NCI-H1092 treated with DMSO at 0.1 percent for 48 hours (cell line): Measurements from ENCODE around the gene DYRK1A.
"Not testable (repeated sequence)": the region's sequence is repeated elsewhere in the genome, so short reads cannot be mapped to it uniquely, and the experiment has no call there.

ENCODE experiments used
- DNase-seq: peaks from one replicate; lab custom pipeline; 2025; lab: John Stamatoyannopoulos, UW

The DYRK1A gene

DNA sequence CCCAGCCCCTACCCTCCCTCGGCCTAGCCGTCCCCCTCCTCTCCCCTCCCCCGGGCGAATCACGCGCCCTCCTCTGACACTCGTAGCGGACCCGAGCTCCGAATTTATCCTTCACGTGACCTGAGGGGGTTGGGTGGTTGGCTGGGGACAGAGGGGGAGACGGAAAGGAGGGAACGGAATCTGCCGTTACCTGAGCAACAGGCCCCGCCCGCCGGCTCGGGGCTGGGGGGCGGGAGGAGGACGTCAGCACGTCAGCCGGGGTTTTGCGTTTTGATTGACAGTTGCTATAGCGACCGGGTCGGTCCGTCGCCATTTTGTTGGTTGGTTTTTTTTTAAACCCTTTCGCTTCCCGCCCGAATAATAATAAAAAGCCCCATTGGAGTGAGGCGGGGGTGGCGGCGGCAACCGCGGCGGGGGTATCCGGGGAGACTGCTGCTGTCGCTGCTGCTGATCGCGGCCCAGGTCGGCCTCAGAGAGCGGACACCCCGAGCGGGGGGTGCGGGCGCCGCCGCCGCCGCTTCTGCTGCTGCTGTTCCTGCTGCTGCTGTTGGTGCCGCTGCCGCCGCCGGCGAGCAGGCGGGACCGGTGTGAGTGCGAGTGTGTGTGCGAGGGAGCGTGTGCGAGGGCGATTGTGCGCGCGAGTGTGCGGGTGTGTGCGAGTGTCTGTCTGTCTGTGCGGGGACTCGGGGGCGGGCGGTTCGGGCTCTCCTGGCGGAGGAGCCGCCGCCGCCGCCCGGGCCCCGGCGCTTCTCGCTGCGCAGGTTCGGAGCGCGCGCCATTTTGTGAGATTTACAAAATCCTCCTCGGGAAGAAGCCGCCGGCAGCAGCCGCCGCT lies at the start of gene DYRK1A:
TSS of gene DYRK1A (plus strand) at position 292 of the 835 bp plus-strand sequence. CDS start 53,602 bp downstream, outside the sequence.
- peak; percentile 100 for DNase-seq

GRCh38 chr21:37319551-37319950 lies 47.0 kb upstream of the DYRK1A start:
- no peak for DNase-seq

DNA sequence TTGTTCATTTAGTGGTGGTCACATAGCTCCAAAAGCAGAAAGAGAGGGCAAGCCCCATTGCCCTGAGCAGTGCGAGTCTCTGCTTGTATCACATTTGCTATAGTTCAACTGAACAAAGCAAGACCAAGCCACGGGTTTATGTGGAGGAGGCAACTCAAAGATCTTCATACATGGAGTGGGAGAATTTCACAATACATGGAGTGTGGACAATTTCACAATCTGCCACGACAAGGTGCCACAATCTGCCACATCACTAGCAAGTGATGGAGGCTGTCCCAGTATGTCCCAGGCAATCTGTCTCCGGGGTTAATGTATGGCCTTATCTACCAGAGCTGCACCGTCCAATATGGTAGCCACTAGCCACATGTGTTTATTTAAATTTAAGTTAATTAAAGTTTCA lies 44.5 kb upstream of the DYRK1A start:
- DNase-seq = no peak

DNA sequence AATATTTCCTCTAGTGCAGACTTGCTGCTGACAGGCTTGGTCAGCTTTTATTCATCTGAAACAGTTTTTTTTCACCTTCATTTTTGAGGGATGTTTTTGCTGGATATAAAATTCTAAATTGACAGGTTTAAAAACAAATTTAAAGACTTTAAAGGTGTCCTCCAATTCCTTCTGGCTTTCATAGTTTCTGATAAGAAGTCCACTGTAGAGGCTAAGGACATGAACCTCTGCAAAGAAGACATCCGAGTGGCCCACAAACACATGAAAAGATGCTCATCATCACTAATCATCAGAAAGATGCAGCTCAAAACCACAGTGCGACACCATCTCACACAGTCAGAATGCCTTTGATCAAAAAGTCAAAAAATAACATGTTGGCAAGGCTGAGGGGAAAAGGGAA lies 42.0 kb upstream of the DYRK1A start:
- DNase-seq = no peak

DNA sequence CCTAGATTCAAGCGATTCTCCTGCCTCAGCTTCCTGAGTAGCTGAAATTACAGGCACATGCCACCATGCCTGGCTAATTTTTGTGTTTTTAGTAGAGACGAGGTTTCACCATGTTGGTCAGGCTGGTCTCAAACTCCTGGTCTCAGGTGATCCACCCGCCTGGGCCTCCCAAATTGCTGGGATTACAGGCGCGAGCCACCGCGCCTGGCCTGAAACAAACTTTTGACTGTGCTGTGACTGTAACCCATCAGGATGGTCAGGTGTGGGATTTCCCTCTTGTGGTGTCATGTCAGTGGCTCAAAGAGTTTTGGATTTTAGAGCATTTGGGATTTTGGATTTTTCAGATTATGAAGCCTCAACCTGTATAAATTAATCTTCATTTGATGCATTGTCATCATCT lies 38.4 kb upstream of the DYRK1A start:
- not testable (repeated sequence) for DNase-seq

GRCh38 chr21:37331411-37331810 lies 35.2 kb upstream of the DYRK1A start:
- no peak for DNase-seq

- DNase-seq = no peak
These were observed 31.5 kb upstream of the DYRK1A start for GRCh38 chr21:37335053-37335452.

DNA sequence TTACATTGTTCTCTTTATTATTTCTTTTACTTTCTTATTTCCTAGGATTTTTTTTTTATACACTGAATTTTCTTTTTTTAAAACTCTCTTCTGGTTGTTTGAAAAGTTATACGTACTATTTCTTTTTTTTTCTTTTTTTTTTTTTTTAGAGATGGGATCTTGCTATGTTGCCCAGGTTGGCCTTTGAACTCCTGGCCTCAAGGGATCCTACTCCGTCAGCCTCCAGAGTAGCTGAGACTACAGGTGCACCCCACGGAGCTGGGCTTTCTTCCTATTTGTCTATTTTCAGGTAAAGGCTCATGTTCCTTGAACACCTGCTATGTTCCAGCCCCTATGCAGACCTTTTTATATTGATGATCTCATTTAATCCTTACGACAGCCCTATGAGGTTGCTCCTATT lies 29.4 kb upstream of the DYRK1A start:
- DNase-seq = no peak

GRCh38 chr21:37337831-37338230 lies 28.7 kb upstream of the DYRK1A start:
- no peak for DNase-seq

GRCh38 chr21:37338671-37339551 lies 27.7 kb upstream of the DYRK1A start:
- no peak for DNase-seq

DNA sequence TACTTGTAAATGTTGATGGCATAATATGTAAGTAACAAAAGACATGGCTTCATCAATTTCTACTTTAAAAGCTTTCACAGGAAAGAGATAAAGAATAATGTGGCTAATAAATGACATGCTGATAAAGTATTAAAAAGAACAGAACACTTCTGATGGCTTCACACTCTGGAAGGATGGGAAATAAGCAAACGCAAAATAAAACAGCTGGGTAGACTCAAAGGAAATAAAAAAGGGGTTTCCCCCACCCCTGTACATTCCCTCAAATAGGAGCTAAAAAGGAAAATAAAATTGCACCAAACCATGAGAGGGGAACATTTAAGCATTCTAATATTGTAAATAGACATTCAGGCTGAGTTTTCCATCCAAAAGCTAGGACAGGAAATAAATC lies 27.0 kb upstream of the DYRK1A start:
- DNase-seq = no peak

DNA sequence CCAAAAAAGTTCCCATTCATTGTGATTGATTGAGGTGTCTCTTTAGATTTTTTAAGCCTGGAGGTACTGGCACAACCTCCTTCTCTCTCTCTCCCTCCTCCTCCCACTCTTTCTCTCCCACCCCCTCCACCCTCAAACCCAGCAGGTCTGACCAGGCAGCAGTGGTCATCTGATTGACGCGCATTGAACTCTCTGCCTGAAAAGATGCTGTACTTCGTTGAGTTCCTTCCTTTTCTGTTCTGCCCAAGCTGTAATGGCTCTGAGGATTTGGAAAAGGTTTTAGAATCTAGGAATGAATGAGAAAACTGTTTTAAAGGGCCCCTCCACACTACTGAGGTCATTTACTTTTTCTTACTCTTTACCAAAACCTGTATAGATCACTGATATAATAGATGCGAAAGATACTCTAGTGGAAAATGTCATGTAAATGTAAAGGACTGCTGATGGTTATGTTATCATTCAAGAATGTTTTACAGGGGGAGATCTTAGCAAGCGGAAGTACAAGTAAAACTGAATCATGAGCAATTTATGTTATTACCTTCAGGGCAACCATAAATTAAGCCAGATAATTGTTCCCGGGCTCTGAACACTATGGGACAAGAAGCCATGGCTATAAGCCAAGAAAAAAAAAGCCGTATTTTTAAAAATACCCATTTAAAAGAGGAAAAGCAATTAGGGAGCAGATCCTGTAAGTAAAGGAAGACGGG lies 25.2 kb upstream of the DYRK1A start:
- DNase-seq = no peak

- DNase-seq = no peak
These were observed 24.4 kb upstream of the DYRK1A start for GRCh38 chr21:37342046-37342632.

DNA sequence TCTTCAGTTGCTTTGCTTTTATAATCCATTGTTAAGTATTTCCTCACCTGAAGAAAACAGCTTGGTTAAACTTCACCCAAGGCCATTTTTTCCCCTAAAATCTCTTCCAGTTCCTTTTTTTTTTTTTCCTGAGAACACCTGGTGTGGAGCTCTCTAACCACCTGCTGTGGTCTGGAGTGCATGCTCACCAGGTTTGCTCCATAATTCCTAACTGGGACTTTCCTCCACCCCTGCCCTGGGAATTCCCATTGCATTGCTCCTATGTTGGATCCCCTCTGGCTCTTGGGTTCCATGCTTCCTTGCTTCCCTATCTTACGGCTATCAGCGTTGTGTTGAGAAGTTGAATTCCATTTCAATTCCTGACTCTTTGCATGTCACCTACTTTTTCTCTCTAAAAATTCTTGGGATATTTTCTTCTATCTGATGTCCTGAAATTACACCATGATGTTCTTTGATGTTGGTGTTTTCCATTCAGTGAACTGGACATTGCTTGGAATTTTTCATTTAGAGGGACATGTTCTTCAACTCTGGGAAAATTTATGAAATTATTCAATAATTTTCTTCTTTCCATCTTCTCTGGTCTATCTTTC lies 19.6 kb upstream of the DYRK1A start:
- DNase-seq = no peak

- DNase-seq = no peak
These were observed 17.9 kb upstream of the DYRK1A start for GRCh38 chr21:37348664-37349063.

DNA sequence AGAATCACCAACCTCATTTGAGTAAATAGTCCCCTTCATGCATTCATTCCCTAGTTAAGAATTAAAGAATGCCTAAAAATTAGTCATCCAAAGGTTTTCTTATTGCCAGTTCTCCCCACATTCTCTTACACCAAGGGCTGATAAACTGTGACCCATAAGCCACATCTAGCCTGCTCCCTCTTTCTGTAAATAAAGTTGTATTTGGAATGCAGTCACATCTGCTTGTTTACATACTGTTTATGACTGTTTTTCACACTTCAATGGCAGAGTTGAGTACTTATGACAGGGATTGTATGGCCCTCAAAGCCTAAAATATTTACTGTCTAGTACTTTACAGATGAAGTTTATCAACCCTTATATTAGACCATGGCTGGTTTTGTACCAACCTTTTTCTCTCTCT lies 16.1 kb upstream of the DYRK1A start:
- no peak for DNase-seq

- DNase-seq = no peak
These were observed 9.9 kb upstream of the DYRK1A start for GRCh38 chr21:37356706-37357105.

DNA sequence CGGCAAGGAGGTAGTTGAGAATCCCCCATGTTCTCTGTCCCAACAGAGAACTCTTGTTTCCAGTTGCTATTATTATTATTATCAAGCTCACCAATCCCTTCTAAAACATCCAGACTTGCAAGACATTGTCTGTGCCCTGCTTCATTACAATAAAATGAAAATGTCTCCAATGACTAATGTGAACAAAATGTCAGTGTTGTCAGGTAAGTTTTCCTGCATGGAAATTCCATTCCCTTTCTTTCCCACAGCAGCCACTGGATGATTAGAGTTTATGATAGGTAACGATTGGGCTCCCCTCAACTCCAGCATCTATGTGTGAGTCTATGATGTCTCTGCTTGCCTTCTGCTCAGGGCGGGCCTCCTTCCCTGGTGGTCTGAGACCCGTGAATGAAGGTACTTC lies 8.9 kb upstream of the DYRK1A start:
- no peak for DNase-seq

DNA sequence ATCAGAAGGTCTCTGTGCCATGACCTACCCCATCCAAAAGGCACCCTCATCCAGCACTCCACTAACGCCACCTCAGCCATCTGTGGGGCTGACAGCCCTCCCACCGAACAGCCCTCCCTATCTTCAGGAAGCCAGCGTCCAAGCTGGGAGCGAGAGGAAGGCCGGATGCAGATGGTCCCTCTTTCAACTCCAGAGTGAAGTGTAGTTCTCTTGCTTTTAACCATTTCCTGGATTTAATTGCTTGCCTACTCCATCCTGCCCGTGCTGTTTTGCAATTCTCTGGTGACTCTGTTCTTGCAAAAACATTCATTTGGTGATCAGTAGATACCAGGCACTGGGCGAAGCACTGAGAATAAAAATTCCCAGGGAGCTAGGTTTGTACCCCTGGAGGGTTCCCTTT lies 8.2 kb upstream of the DYRK1A start:
- no peak for DNase-seq

DNA sequence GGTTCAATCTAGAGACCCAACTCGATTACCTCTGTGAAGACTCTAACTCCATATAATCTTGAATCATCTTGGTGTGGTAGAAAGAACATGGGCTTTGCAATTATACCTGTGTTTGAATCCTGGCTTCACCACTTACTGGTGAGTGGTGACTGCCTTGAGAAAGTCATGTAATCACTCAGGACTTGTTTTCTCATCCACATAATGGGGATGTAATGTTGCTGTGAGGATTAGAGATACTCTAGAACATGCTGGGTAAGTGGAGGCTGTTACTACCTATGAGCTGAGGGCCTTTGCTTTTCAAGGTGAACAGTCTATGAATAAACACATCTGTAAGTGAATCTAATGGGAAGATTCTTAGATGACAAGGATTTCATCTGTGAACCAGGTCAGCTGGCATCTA lies 2.6 kb upstream of the DYRK1A start:
- DNase-seq = no peak

- no peak for DNase-seq
These were observed 1.9 kb upstream of the DYRK1A start for GRCh38 chr21:37364722-37365121.
